Panc1 (cell line): ENCODE results near the gene KDM5C. TPM values are rescaled to one million over a fixed set of nuclear protein-coding genes. Genes with fewer than 3 reads are reported as not detected.

Experiments used
- ATAC-seq: fragments of 200-7000 bp; cut with Tn5 transposase; 2 replicates; pipeline ENCODE4 v1.9.1; 2020; ENCODE audit warnings: mild to moderate bottlenecking, moderate library complexity
- BruUV-seq: library from RNA; stranded (reverse); fragments of 400-500 nt; replicated peaks from 2 replicates; lab custom pipeline; 2021; lab: Mats Ljungman, UMichigan
- CTCF ChIA-PET: fragments of 300-600 bp; sonication (Branson Sonifier 250); formaldehyde crosslinking; loops from one replicate; lab custom pipeline; 2022; ENCODE audit warnings: antibody characterized with exemption; lab: Charles Lee
- POLR2A ChIA-PET: fragments of 300-600 bp; sonication (Branson Sonifier 250); formaldehyde crosslinking; loops from one replicate; lab custom pipeline; 2022; ENCODE audit warnings: antibody characterized with exemption; lab: Charles Lee
- DNase-seq: peaks from one replicate; pipeline ENCODE4 v3.0.0-alpha.2; 2010; ENCODE audit warnings: low read depth, low spot score
- H3K27ac ChIP-seq: 2 replicates; pipeline ENCODE4 v1.5.1; 2011; ENCODE audit warnings: mild to moderate bottlenecking, low read length, inconsistent platforms
- H3K27me3 ChIP-seq: fragments of 200-500 bp; sonication (Bioruptor generic); 2 replicates; pipeline ENCODE4 v1.6.0; 2014; ENCODE audit warnings: low read length, inconsistent platforms; ENCODE audit not compliant: control insufficient read depth, insufficient read depth
- H3K36me3 ChIP-seq: fragments of 200-500 bp; sonication (Bioruptor generic); 2 replicates; pipeline ENCODE4 v1.5.1; 2014; ENCODE audit warnings: inconsistent platforms, mild to moderate bottlenecking, low read length, moderate library complexity; ENCODE audit not compliant: control insufficient read depth, insufficient read depth
- H3K4me1 ChIP-seq: 2 replicates; pipeline ENCODE4 v1.5.1; 2011; ENCODE audit warnings: inconsistent platforms, mild to moderate bottlenecking, low read length, moderate library complexity; ENCODE audit not compliant: control insufficient read depth, insufficient read depth
- H3K4me3 ChIP-seq, 2 experiments: 2 replicates each; pipeline ENCODE4 v1.5.1; 2011 to 2012; ENCODE audit warnings: low read depth in 2 of 2, low read length in 2 of 2, mild to moderate bottlenecking in 2 of 2, inconsistent platforms in 1 of 2, moderate library complexity in 1 of 2
- H3K9me3 ChIP-seq: fragments of 200-500 bp; sonication (Bioruptor generic); 2 replicates; pipeline ENCODE4 v1.5.1; 2014; ENCODE audit warnings: low read depth, mild to moderate bottlenecking, inconsistent platforms, low read length, moderate library complexity; ENCODE audit not compliant: control insufficient read depth, insufficient read depth
- POLR2AphosphoS5 ChIP-seq: IDR thresholded peaks from 2 replicates; pipeline ENCODE4 v1.6.1; 2012; ENCODE audit warnings: mild to moderate bottlenecking, low read depth, low read length, moderate library complexity
- SIN3A ChIP-seq: IDR thresholded peaks from 2 replicates; pipeline ENCODE4 v1.6.1; 2012; ENCODE audit warnings: low read depth, mild to moderate bottlenecking, low read length, moderate library complexity, borderline replicate concordance; ENCODE audit not compliant: insufficient read depth
- TCF7L2 ChIP-seq: IDR thresholded peaks from 2 replicates; pipeline ENCODE4 v1.6.1; 2011; ENCODE audit warnings: mild to moderate bottlenecking, low read depth, low read length, inconsistent platforms
- in situ Hi-C: cut with HindIII; loops from 2 replicates; pipeline ENCODE4 v1.10.0; 2016; ENCODE audit warnings: low sequenced_read_pairs, low pct_unique_long_range_greater_than_20kb
- intact Hi-C: fragments of 100-400 bp; cut with micrococcal nuclease; formaldehyde crosslinking; loops from one replicate; pipeline ENCODE4 v1.10.0; 2022; ENCODE audit not compliant: unreplicated experiment
- total RNA-seq: library from RNA; stranded (reverse); gene quantifications from one replicate; pipeline ENCODE4 v1.2.1, GENCODE V29; 2021; ENCODE audit not compliant: unreplicated experiment
- TF ChIP-seq, protein P1 (sequence below), 2 experiments: IDR thresholded peaks; 2 replicates each; pipeline ENCODE4 v1.6.1; 2011 to 2012; ENCODE audit warnings: low read depth in 2 of 2, control low read depth in 1 of 2, low read length in 1 of 2, mild to moderate bottlenecking in 1 of 2, moderate library complexity in 1 of 2; ENCODE audit not compliant: insufficient read depth in 1 of 2
- TF ChIP-seq, protein P2 (sequence below): fragments of 450-650 bp; IDR thresholded peaks from 2 replicates; pipeline ENCODE4 v1.5.1; 2017; ENCODE audit warnings: mild to moderate bottlenecking

The KDM5C gene
- total RNA-seq, 1 experiment from 2014 or later = 104 TPM

DNA sequence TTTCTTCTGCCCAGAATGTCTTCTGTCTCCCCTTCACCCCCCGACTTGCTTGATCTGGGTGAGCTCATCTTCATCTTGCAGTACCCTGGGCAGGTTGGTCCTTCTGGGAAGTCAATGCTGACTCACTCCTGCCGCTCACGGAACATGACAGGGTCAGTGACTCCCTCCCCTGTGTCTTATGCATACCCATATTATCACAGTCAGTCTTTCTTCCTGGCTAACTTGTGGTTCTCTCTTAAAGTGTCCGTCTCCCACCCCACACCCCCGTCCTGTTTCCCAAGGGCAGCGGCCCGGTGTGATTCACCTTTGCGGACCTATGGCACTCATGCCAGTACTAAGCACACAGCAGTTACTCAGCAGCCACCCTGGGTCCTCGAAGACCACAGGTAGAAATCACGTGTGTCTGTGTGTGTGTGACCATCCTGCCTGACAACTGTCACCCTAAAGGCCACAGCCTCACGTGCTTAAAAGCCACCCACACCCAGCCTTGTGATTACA is 38.6 kb upstream of the KDM5C start:
- Histone ChIP-seq H3K4me1 (peaks cover 14% of the 10 kb centered on the region), H3K27ac (no peak overlapping the region), H3K9me3 (no peaks in the 10 kb centered on the region), H3K4me3 (no peak overlapping the region), H3K36me3 (no peaks in the 10 kb centered on the region), H3K27me3 (no peaks in the 10 kb centered on the region)
- BruUV-seq = no TSS peak
- ChIA-PET POLR2A (no interaction called here), CTCF (interaction anchor here (0.7 kb wide), 1 partner anchor 68 kb away, joined by 7 read pairs; no protein-coding TSS in a partner anchor)
- ATAC-seq (peak; percentile 71), DNase-seq (peak; percentile 59)
- in situ Hi-C loops (no loop called here), intact Hi-C loops (no loop called here)
- TF ChIP-seq, protein P1, sequence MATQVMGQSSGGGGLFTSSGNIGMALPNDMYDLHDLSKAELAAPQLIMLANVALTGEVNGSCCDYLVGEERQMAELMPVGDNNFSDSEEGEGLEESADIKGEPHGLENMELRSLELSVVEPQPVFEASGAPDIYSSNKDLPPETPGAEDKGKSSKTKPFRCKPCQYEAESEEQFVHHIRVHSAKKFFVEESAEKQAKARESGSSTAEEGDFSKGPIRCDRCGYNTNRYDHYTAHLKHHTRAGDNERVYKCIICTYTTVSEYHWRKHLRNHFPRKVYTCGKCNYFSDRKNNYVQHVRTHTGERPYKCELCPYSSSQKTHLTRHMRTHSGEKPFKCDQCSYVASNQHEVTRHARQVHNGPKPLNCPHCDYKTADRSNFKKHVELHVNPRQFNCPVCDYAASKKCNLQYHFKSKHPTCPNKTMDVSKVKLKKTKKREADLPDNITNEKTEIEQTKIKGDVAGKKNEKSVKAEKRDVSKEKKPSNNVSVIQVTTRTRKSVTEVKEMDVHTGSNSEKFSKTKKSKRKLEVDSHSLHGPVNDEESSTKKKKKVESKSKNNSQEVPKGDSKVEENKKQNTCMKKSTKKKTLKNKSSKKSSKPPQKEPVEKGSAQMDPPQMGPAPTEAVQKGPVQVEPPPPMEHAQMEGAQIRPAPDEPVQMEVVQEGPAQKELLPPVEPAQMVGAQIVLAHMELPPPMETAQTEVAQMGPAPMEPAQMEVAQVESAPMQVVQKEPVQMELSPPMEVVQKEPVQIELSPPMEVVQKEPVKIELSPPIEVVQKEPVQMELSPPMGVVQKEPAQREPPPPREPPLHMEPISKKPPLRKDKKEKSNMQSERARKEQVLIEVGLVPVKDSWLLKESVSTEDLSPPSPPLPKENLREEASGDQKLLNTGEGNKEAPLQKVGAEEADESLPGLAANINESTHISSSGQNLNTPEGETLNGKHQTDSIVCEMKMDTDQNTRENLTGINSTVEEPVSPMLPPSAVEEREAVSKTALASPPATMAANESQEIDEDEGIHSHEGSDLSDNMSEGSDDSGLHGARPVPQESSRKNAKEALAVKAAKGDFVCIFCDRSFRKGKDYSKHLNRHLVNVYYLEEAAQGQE (IDR thresholded peaks at IDR 0.05; ENCODE audit: insufficient read depth in 1 of 2, low read depth in 2 of 2, low read length in 1 of 2) = no peak
- TF ChIP-seq, protein P2, sequence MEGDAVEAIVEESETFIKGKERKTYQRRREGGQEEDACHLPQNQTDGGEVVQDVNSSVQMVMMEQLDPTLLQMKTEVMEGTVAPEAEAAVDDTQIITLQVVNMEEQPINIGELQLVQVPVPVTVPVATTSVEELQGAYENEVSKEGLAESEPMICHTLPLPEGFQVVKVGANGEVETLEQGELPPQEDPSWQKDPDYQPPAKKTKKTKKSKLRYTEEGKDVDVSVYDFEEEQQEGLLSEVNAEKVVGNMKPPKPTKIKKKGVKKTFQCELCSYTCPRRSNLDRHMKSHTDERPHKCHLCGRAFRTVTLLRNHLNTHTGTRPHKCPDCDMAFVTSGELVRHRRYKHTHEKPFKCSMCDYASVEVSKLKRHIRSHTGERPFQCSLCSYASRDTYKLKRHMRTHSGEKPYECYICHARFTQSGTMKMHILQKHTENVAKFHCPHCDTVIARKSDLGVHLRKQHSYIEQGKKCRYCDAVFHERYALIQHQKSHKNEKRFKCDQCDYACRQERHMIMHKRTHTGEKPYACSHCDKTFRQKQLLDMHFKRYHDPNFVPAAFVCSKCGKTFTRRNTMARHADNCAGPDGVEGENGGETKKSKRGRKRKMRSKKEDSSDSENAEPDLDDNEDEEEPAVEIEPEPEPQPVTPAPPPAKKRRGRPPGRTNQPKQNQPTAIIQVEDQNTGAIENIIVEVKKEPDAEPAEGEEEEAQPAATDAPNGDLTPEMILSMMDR = no peak
- TF ChIP-seq TCF7L2 = no peak
- TF ChIP-seq SIN3A = no peak

DNA sequence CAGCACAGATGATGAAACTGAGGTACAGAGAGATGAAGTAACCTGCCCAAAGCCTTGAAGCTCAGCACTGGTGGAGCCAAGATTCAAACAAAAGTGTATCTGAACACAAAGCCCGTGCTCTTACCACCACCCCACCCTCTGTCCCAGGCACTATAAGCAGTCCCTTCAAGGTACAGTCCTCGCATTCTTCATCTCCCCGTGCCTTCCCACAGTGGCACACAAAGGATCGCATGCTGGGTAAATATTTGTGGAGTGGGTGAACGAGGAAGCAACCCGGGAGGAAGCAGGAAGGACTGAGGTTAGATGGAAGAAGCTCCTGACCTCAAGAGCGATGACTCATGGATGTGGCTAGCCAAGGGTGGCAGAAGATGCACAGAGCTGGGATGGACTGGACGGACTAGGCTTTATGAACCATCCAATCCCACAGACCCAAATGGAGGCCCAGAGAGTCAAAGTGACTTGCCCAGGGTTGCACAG is 37.9 kb upstream of the KDM5C start:
- H3K4me1 ChIP-seq = peaks cover 14% of the 10 kb centered on the region
- POLR2A ChIA-PET = no interaction called here
- H3K27ac ChIP-seq = no peak overlapping the region
- H3K4me3 ChIP-seq = no peak overlapping the region
- DNase-seq (no peak), ATAC-seq (peak; percentile 20; the same call in 1 of the 2 replicates)
- TF ChIP-seq POLR2AphosphoS5 (no peak), SIN3A (no peak), TCF7L2 (no peak)
- TF ChIP-seq, protein P1 (IDR thresholded peaks at IDR 0.05; ENCODE audit: insufficient read depth in 1 of 2, low read depth in 2 of 2, low read length in 1 of 2) = no peak
- TF ChIP-seq, protein P2 = no peak
- no peaks in the 10 kb centered on the region for H3K36me3 ChIP-seq
- no TSS peak for BruUV-seq
- in situ Hi-C loops = no loop called here
- no peaks in the 10 kb centered on the region for H3K9me3 ChIP-seq
- CTCF ChIA-PET = interaction anchor here (0.6 to 0.7 kb wide), 2 partner anchors 69 to 101 kb away, joined by 3 to 7 read pairs; no protein-coding TSS in a partner anchor
- H3K27me3 ChIP-seq = no peaks in the 10 kb centered on the region
- intact Hi-C loops = no loop called here
